Psoas muscle (tissue), 8 donors: Measurements from ENCODE around the gene ARAP3. TPM values are rescaled to one million over a fixed set of nuclear protein-coding genes. Genes with fewer than 3 reads are reported as not detected.

Experiments used
- ATAC-seq, 4 donors: fragments of 200-7000 bp; cut with Tn5 transposase; one replicate each; pipeline ENCODE4 v1.9.1; 2020; ENCODE audit warnings: moderate library complexity in 3 of 4, mild to moderate bottlenecking in 2 of 4
- DNase-seq, 2 donors: peaks; one replicate each; pipeline ENCODE4 v3.0.0-alpha.2; 2020
- H3K27ac ChIP-seq: fragments of 200-600 bp; one replicate; pipeline ENCODE4 v1.8.0; 2022
- H3K27me3 ChIP-seq, 3 donors: fragments of 200-600 bp in 1 of 3; one replicate each; pipeline versions ENCODE4 v1.6.1 to v1.8.0; 2013 to 2022; ENCODE audit warnings: low read length in 2 of 3, mild to moderate bottlenecking in 2 of 3, moderate library complexity in 1 of 3; ENCODE audit not compliant: insufficient read depth in 3 of 3
- H3K36me3 ChIP-seq, 2 donors: fragments of 200-600 bp in 1 of 2; one replicate each; pipeline versions ENCODE4 v1.6.1 to v1.8.0; 2013 to 2022; ENCODE audit warnings: low read depth in 1 of 2, mild to moderate bottlenecking in 1 of 2, moderate library complexity in 1 of 2; ENCODE audit not compliant: insufficient read depth in 1 of 2
- H3K4me1 ChIP-seq: fragments of 200-600 bp; one replicate; pipeline ENCODE4 v1.8.0; 2022
- H3K4me3 ChIP-seq: fragments of 200-600 bp; one replicate; pipeline ENCODE4 v1.8.0; 2022; ENCODE audit warnings: mild to moderate bottlenecking
- H3K9me3 ChIP-seq: fragments of 200-600 bp; one replicate; pipeline ENCODE4 v1.8.0; 2022
- WGBS, 3 donors: extraction: QIAGEN DNeasy Blood & Tissue Kit; methylation state at CpG; one replicate each; pipeline versions ENCODE4 v1.1.6 to v1.1.7; 2013; 5-methylcytosine and 5-hydroxymethylcytosine counted together
- intact Hi-C, 2 donors: fragments of 100-400 bp; cut with DNase I; formaldehyde crosslinking; loops; one replicate each; pipeline versions ENCODE4 v1.11.0 to v1.14.2; 2022
- polyA plus RNA-seq, 3 donors: library from polyadenylated mRNA; stranded (reverse); fragments of 200-250 nt; gene quantifications; one replicate each; pipeline ENCODE4 v1.2.3, GENCODE V29; 2013
- total RNA-seq, 4 donors: library from RNA; stranded (reverse); fragmentation: NEBNext Ultra II Directional in 2 of 4; extraction: Animal tissue kit (Norgen Biotek cat#: 25700) in 2 of 4; gene quantifications; one replicate each; pipeline versions ENCODE4 v1.2.1 to v1.2.4, GENCODE V29; 2021 to 2023
- TF ChIP-seq, protein P1 (sequence below): fragments of 200-600 bp; IDR thresholded peaks from one replicate; pipeline ENCODE4 v1.8.0; 2022; ENCODE audit warnings: antibody characterized with exemption
- donor health status: healthy with polysubstance abuse.
- donor health status: DM: no; HTN: no; CAD: no; lungs with moderate emphysema.
- donor health status: Bipolar disorder and iron deficiency.
- donor health status: healthy.
- donor health status: DM: yes; HTN: yes; CAD: no.
- donor health status: DM: no; HTN: no; CAD: no.
- donor health status: DM: no; HTN: no; CAD: no.
- donor health status: DM: yes; HTN: yes; CAD: no.

The ARAP3 gene
- total and polyA plus RNA-seq, 7 donors, result 2.4 to 10.0 (median 5.2) TPM

DNA sequence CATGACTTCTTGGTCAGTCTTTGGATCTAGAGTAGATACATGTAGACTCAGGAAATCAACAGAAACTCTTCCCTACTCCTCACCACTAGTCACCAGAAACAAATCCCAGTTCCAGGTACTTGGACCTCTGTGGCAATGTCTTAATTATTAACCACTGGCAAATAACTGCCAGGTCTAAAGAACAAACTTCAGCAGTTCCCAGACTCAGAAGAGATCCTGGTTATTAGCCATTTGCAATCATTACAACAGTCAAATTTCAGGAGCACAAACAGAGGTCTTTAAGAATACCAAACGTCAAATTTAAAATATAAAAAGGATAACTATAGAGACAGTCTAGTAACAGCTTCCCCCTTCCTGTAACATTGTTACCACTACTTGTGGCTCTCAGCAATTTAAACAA lies 73.5 kb downstream of the ARAP3 start:
- no peaks in the 10 kb centered on the region for H3K9me3 ChIP-seq
- no peak for ATAC-seq
- H3K4me1 ChIP-seq, result peaks cover 80% of the 10 kb centered on the region
- TF ChIP-seq, protein P1, sequence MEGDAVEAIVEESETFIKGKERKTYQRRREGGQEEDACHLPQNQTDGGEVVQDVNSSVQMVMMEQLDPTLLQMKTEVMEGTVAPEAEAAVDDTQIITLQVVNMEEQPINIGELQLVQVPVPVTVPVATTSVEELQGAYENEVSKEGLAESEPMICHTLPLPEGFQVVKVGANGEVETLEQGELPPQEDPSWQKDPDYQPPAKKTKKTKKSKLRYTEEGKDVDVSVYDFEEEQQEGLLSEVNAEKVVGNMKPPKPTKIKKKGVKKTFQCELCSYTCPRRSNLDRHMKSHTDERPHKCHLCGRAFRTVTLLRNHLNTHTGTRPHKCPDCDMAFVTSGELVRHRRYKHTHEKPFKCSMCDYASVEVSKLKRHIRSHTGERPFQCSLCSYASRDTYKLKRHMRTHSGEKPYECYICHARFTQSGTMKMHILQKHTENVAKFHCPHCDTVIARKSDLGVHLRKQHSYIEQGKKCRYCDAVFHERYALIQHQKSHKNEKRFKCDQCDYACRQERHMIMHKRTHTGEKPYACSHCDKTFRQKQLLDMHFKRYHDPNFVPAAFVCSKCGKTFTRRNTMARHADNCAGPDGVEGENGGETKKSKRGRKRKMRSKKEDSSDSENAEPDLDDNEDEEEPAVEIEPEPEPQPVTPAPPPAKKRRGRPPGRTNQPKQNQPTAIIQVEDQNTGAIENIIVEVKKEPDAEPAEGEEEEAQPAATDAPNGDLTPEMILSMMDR, result no peak
- no peak for DNase-seq
- WGBS, 3 donors, result 68 to 94% (median 73%) methylated on average over 1 of the region's 1 CpG
- H3K27ac ChIP-seq, result peak overlapping the region; percentile 27
- H3K36me3 ChIP-seq, result peaks cover 0 to 9% of the 10 kb centered on the region in 2 donors
- intact Hi-C loops, result no loop called here
- H3K4me3 ChIP-seq, result no peak overlapping the region
- no peaks in the 10 kb centered on the region for H3K27me3 ChIP-seq

DNA sequence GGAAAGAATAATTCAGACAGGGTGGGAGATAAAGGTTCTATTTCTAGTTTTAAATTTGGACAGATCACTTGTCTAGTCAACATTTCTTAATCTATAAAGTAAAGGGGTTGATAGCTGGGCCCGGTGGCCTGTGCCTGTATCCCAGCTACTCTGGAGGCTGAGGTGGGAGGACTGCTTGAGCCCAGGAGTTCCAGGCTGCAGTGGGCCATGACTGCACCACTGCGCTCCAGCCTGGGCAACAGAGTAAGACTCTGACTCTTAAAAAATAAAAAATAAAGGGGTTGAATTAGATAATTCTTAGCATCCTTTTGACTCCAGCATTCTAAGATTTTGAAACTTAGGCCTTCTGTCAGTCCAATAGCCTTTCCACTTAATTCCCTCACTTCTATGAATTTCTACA lies 74.0 kb downstream of the ARAP3 start:
- no peaks in the 10 kb centered on the region for H3K9me3 ChIP-seq
- no peak overlapping the region for H3K4me3 ChIP-seq
- TF ChIP-seq, protein P1, result no peak
- peak overlapping the region; percentile 27 for H3K27ac ChIP-seq
- no peaks in the 10 kb centered on the region for H3K27me3 ChIP-seq
- DNase-seq, result no peak
- intact Hi-C loops, result no loop called here
- no peak for ATAC-seq
- 88 to 96% (median 89%) methylated on average over 2 of the region's 2 CpGs for WGBS, 3 donors
- H3K36me3 ChIP-seq, result peaks cover 0 to 9% of the 10 kb centered on the region in 2 donors
- peaks cover 80% of the 10 kb centered on the region for H3K4me1 ChIP-seq

DNA sequence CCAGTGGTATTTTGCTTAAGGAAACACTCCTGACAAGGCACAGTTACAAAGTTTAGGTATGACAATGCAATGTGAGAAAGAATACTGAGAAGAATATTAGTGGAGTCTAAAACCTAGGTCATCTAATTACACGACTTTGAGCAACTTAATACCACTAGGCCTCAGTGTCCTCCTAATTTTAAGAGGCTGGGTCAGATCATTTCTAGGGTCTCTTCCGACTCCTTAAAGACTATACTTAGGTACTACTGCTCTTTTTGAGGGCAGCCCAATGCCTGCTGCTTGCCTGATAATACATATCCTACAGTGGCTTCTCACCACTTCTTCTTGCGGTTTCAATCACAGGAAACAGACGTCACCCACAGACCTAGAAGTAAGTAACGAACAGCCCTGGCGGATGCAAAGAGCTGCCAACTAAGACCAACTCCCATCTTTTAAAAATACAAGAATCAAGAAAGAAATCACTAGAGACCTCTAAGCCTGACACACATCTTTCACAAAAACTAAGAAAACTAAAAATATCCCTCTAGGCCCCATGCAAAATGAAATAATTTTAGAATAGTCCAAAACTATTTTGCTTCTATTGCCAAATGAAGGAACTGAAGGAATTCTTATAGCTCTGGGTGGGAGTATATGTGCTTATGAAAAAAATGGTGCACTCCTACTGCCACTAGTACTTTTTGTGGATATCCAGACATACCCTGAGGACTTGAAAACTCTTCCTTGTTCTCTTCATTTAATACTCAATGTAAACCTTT lies 76.3 kb downstream of the ARAP3 start:
- 49 to 59% (median 56%) methylated on average over 6 of the region's 6 CpGs for WGBS, 3 donors
- Histone ChIP-seq H3K36me3 (no peaks in the 10 kb centered on the region), H3K27me3 (no peaks in the 10 kb centered on the region), H3K4me3 (no peak overlapping the region), H3K9me3 (no peaks in the 10 kb centered on the region), H3K4me1 (peaks cover 75% of the 10 kb centered on the region), H3K27ac (peak overlapping the region; percentile 80)
- DNase-seq (no peak), ATAC-seq (peak in 1 of 4 donors; percentile 16)
- TF ChIP-seq, protein P1, result no peak
- intact Hi-C loops, result no loop called here

DNA sequence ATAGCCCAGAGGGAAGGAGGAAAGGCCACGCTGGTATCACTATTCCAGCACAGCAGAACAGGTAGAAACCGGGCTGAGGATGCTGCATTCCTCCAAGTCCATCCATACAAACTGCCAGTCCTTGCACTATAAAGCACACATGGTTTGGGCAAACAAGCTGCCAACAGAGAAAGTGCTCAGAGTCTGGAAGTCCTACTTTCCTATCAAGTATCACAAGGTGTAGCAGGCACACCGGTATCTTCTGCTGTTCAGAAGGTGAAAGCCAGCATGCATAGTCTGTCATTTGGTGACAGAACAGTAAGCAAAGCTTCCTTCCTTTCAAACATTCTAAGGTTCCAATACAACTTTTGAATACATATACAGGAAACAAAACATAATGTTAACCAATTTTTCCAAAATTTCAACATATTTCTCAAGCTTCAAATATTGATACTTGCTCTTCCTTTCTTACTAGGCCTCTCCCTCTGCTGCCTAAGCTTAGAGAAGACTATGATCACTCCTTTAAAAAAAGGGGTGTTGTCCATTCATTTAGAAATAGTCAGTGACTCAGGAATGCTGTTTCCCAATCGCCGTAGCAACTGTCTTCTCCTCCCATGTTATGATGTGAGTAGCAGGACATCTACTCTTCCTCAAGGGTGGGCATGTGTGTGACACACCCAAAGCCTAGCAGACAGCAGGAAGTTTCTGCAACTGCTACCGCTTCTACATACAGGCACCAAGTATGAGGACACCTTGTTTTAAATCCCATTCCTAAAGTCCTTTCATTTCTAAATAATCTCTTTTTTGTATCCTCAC lies 77.9 kb downstream of the ARAP3 start:
- 39 to 64% (median 46%) methylated on average over 6 of the region's 6 CpGs for WGBS, 3 donors
- H3K4me1 ChIP-seq, result peaks cover 82% of the 10 kb centered on the region
- peak overlapping the region; percentile 80 for H3K27ac ChIP-seq
- DNase-seq, result peak; percentile 60 to 74
- intact Hi-C loops, result no loop called here
- H3K36me3 ChIP-seq, result no peaks in the 10 kb centered on the region
- TF ChIP-seq, protein P1, result no peak
- H3K9me3 ChIP-seq, result no peaks in the 10 kb centered on the region
- no peaks in the 10 kb centered on the region for H3K27me3 ChIP-seq
- no peak overlapping the region for H3K4me3 ChIP-seq
- ATAC-seq, result peak; percentile 89 to 97 (median 96)

Other genes with a start within 250 kb of the ARAP3 start
- 10 to 100 TPM in 3 of 4 donors, 1 to 10 TPM in 1; 7.3 to 25.2 (median 14.2) TPM for gene PCDHGC3, start 206.3 kb downstream of the ARAP3 start, total RNA-seq
- 10 to 100 TPM in 1 of 3 donors, 1 to 10 TPM in 2; 8.6 to 22.3 (median 9.0) TPM for gene PCDHGC3, start 206.3 kb downstream of the ARAP3 start, polyA plus RNA-seq
- 1 to 10 TPM in 1 of 4 donors, under 1 TPM in 3; 0.36 to 1.2 (median 0.65) TPM for gene PCDHGC4, start 197.2 kb downstream of the ARAP3 start, total RNA-seq
- under 1 TPM in 2 of 3 donors, not detected in 1; 0.06 to 0.18 TPM for gene PCDHGC4, start 197.2 kb downstream of the ARAP3 start, polyA plus RNA-seq
- gene PCDHGC5, start 193.1 kb downstream of the ARAP3 start, total RNA-seq, result 1 to 10 TPM in 1 of 4 donors, under 1 TPM in 3; 0.49 to 1.2 (median 0.65) TPM
- under 1 TPM in 2 of 3 donors, not detected in 1; 0.08 to 0.95 TPM for gene PCDHGC5, start 193.1 kb downstream of the ARAP3 start, polyA plus RNA-seq
- 100 to 1,000 TPM; 112 to 217 (median 160) TPM for gene DIAPH1, start 63.2 kb downstream of the ARAP3 start, total RNA-seq
- 100 to 1,000 TPM in 2 of 3 donors, 10 to 100 TPM in 1; 93.1 to 147 (median 122) TPM for gene DIAPH1, start 63.2 kb downstream of the ARAP3 start, polyA plus RNA-seq
- gene HDAC3, start 45.4 kb downstream of the ARAP3 start, total RNA-seq, result 10 to 100 TPM; 16.9 to 34.1 (median 27.1) TPM
- 10 to 100 TPM; 30.1 to 41.3 (median 34.7) TPM for gene HDAC3, start 45.4 kb downstream of the ARAP3 start, polyA plus RNA-seq
- gene RELL2, start 45.2 kb downstream of the ARAP3 start, total RNA-seq, result under 1 TPM in 3 of 4 donors, not detected in 1; 0.11 to 0.66 (median 0.61) TPM
- gene RELL2, start 45.2 kb downstream of the ARAP3 start, polyA plus RNA-seq, result 1 to 10 TPM in 1 of 3 donors, under 1 TPM in 2; 0.31 to 1.5 (median 0.63) TPM
- 1 to 10 TPM; 1.3 to 2.4 (median 2.1) TPM for gene FCHSD1, start 30.8 kb downstream of the ARAP3 start, total RNA-seq
- gene FCHSD1, start 30.8 kb downstream of the ARAP3 start, polyA plus RNA-seq, result 1 to 10 TPM; 1.3 to 1.4 (median 1.4) TPM
- 10 to 100 TPM; 10.1 to 17.4 (median 13.7) TPM for gene PCDH1, start 196.2 kb upstream of the ARAP3 start, total RNA-seq
- gene PCDH1, start 196.2 kb upstream of the ARAP3 start, polyA plus RNA-seq, result 1 to 10 TPM; 4.2 to 8.8 (median 5.1) TPM
- gene DELE1, start 241.6 kb upstream of the ARAP3 start, total RNA-seq, result 10 to 100 TPM; 40.5 to 65.5 (median 53.3) TPM
- 10 to 100 TPM; 23.1 to 38.2 (median 35.7) TPM for gene DELE1, start 241.6 kb upstream of the ARAP3 start, polyA plus RNA-seq